Ishikawa (cell line): ENCODE measurements around the gene ATRIP.

ENCODE experiments used
- CEBPB ChIP-seq: IDR thresholded peaks from 2 replicates; pipeline ENCODE4 v1.6.1; 2012
- CREB1 ChIP-seq: IDR thresholded peaks from 2 replicates; pipeline ENCODE4 v1.6.1; 2012; ENCODE audit warnings: low read depth
- EGR1 ChIP-seq: IDR thresholded peaks from 2 replicates; pipeline ENCODE4 v1.6.1; 2012
- EP300 ChIP-seq: IDR thresholded peaks from 2 replicates; pipeline ENCODE4 v1.6.1; 2012; ENCODE audit warnings: borderline replicate concordance
- FOXM1 ChIP-seq: IDR thresholded peaks from 2 replicates; pipeline ENCODE4 v1.6.1; 2012; ENCODE audit warnings: low read depth, borderline replicate concordance
- NFIC ChIP-seq: IDR thresholded peaks from 2 replicates; pipeline ENCODE4 v1.6.1; 2012
- RAD21 ChIP-seq: IDR thresholded peaks from 2 replicates; pipeline ENCODE4 v1.6.1; 2012; ENCODE audit warnings: low read depth
- REST ChIP-seq: IDR thresholded peaks from 2 replicates; pipeline ENCODE4 v1.6.1; 2012; ENCODE audit warnings: low read depth, mild to moderate bottlenecking
- TAF1 ChIP-seq: IDR thresholded peaks from 2 replicates; pipeline ENCODE4 v1.6.1; 2012; ENCODE audit warnings: low read depth, mild to moderate bottlenecking
- TCF12 ChIP-seq: IDR thresholded peaks from 2 replicates; pipeline ENCODE4 v1.6.1; 2012; ENCODE audit warnings: low read depth
- TEAD4 ChIP-seq: IDR thresholded peaks from 2 replicates; pipeline ENCODE4 v1.6.1; 2012
- USF1 ChIP-seq: IDR thresholded peaks from 2 replicates; pipeline ENCODE4 v1.6.1; 2012
- YY1 ChIP-seq: IDR thresholded peaks from 2 replicates; pipeline ENCODE4 v1.6.1; 2012; ENCODE audit warnings: low read depth
- ZBTB7A ChIP-seq: IDR thresholded peaks from 2 replicates; pipeline ENCODE4 v1.6.1; 2012; ENCODE audit warnings: low read depth
- TF ChIP-seq, protein P1 (sequence below): IDR thresholded peaks from 2 replicates; pipeline ENCODE4 v1.6.1; 2012

Gene ATRIP

DNA sequence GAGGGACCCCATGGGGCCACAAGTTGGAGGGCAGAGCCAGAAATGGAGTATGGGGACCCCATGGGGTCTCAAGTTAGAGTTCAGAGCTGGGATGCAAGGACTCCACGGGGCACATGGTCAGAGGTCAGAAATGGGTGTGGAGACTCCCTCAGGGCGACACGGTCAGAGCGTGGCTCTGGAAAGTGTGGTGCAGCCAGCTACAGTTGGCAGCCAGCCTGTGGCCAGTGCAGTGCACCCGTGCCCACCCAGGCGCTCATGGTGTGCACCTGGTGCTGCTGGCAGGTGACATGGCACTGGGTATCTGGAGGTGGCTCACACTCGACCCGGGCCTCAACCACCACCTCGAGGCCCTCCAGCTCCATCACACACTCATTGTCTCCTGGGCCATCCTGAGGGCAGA, 27.9 kb upstream of the ATRIP start:
- no peak for TF ChIP-seq NFIC
- TF ChIP-seq CEBPB: no peak
- no peak for TF ChIP-seq EGR1
- no peak for TF ChIP-seq FOXM1
- TF ChIP-seq TAF1: no peak
- no peak for TF ChIP-seq TEAD4
- no peak for TF ChIP-seq YY1

DNA sequence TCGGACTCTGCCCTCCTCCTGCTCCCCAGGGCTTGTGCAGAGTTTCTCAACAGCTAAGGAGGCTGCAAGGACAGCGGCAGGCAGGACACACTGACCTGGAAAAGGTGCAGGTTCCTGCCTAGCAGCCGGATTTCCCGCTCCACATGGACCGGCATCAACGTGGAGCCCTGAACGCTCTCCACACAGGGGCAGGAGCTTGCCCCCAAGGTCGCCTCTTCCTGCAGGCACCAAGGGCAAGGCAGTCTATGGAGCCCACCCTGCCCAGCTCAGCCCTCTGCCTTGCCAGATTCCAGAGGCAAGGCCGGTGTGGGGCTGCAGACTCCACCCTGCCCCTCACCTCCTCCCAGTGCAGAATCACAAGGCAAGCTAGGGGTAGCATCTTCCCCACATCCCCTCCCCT, 27.4 kb upstream of the ATRIP start:
- TF ChIP-seq TEAD4 (no peak), TCF12 (no peak), EGR1 (no peak), TAF1 (no peak), ZBTB7A (no peak), EP300 (no peak), YY1 (no peak), RAD21 (no peak), FOXM1 (no peak), REST (no peak), USF1 (no peak), CREB1 (no peak), CEBPB (no peak), NFIC (no peak)
- TF ChIP-seq, protein P1, sequence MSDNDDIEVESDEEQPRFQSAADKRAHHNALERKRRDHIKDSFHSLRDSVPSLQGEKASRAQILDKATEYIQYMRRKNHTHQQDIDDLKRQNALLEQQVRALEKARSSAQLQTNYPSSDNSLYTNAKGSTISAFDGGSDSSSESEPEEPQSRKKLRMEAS: no peak

- TF ChIP-seq ZBTB7A: no peak
- no peak for TF ChIP-seq NFIC
- TF ChIP-seq TEAD4: no peak
- no peak for TF ChIP-seq FOXM1
- no peak for TF ChIP-seq TCF12
- TF ChIP-seq EP300: no peak
- no peak for TF ChIP-seq USF1
- TF ChIP-seq TAF1: no peak
- TF ChIP-seq, protein P1: no peak
- no peak for TF ChIP-seq RAD21
- TF ChIP-seq REST: no peak
Measured at GRCh38 chr3:48419597-48419996, 26.9 kb upstream of the ATRIP start.

- TF ChIP-seq EGR1: no peak
- no peak for TF ChIP-seq FOXM1
- no peak for TF ChIP-seq RAD21
- TF ChIP-seq, protein P1: no peak
- no peak for TF ChIP-seq NFIC
- TF ChIP-seq TAF1: no peak
- no peak for TF ChIP-seq CREB1
- no peak for TF ChIP-seq REST
- TF ChIP-seq ZBTB7A: no peak
- TF ChIP-seq TCF12: no peak
- no peak for TF ChIP-seq EP300
- TF ChIP-seq USF1: no peak
- TF ChIP-seq CEBPB: no peak
- no peak for TF ChIP-seq YY1
Measured at GRCh38 chr3:48420561-48420960, 26.0 kb upstream of the ATRIP start.
